RWPE2 (cell line): ENCODE data around the gene POLDIP2.

Experiments used
- ATAC-seq: fragments of 200-7000 bp; cut with Tn5 transposase; 3 replicates; pipeline ENCODE4 v1.9.1; 2021; ENCODE audit warnings: low read depth
- DNase-seq: peaks from one replicate; pipeline ENCODE4 v3.0.0-alpha.2; 2020; ENCODE audit warnings: low spot score
- H3K27ac ChIP-seq: fragments of 450-650 bp; 2 replicates; pipeline ENCODE4 v1.5.1; 2017; ENCODE audit warnings: mild to moderate bottlenecking; ENCODE audit not compliant: poor library complexity, severe bottlenecking
- H3K27me3 ChIP-seq: fragments of 250-450 bp; sonication (Bioruptor Pico); 2 replicates; pipeline ENCODE4 v1.5.1; 2021; ENCODE audit warnings: mild to moderate bottlenecking, moderate library complexity; ENCODE audit not compliant: insufficient read depth, poor library complexity, severe bottlenecking
- H3K36me3 ChIP-seq: fragments of 250-450 bp; sonication (Bioruptor Pico); 2 replicates; pipeline ENCODE4 v1.5.1; 2020; ENCODE audit warnings: low read depth, mild to moderate bottlenecking, moderate library complexity
- H3K4me1 ChIP-seq: fragments of 250-450 bp; sonication (Bioruptor Pico); 2 replicates; pipeline ENCODE4 v1.5.1; 2021; ENCODE audit warnings: mild to moderate bottlenecking, moderate library complexity; ENCODE audit not compliant: insufficient read depth, poor library complexity, severe bottlenecking
- H3K4me3 ChIP-seq: fragments of 250-450 bp; sonication (Bioruptor Pico); 2 replicates; pipeline ENCODE4 v1.5.1; 2021; ENCODE audit warnings: mild to moderate bottlenecking, moderate library complexity; ENCODE audit not compliant: severe bottlenecking
- H3K9me3 ChIP-seq: fragments of 250-450 bp; sonication (Bioruptor Pico); 2 replicates; pipeline ENCODE4 v1.5.1; 2021; ENCODE audit warnings: mild to moderate bottlenecking, moderate library complexity; ENCODE audit not compliant: severe bottlenecking
- TF ChIP-seq, protein P1 (sequence below): fragments of 450-650 bp; IDR thresholded peaks from one replicate; pipeline ENCODE4 v1.5.1; 2017; ENCODE audit warnings: mild to moderate bottlenecking, moderate library complexity; ENCODE audit not compliant: poor library complexity, severe bottlenecking

POLDIP2 gene

DNA sequence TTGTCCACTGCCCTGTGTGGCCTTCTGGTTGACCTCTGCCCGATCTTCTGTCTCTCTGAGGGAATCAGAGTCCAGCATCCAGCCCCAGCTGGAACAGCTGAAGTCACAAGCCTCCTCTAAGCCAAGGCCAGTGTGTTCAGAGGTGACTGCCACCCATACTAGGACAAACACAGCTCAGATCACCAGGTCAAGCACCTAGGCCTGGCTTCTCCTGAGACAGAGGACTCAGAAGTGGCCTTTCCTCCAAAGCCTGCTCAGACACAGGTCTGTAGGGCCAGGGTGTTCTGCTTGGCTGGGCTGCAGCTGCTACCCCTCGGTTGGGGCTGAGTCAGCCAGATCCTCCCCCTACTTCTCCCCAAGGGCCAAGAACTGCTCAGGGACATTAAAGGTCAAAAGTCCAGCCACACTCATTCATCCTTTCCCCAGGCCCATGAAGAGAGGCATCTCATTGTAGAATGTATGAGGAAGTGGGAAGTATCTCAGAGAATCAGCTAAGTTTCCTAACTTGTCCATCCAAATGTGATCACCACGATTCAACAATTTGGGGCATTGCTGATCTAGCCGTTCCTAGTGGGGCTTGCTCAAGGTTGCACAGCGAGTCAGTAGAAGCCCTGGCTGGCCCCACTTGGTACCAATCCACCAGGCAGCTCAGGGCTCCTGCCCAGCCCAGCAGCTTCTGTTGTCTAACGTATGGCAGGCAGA lies 41.1 kb upstream of the POLDIP2 start:
- Histone ChIP-seq H3K27me3 (no peaks in the 10 kb centered on the region), H3K4me3 (no peak overlapping the region), H3K27ac (no peak overlapping the region), H3K9me3 (no peaks in the 10 kb centered on the region), H3K36me3 (peaks cover 48% of the 10 kb centered on the region), H3K4me1 (peaks cover 5% of the 10 kb centered on the region)
- DNase-seq, result no peak
- TF ChIP-seq, protein P1, sequence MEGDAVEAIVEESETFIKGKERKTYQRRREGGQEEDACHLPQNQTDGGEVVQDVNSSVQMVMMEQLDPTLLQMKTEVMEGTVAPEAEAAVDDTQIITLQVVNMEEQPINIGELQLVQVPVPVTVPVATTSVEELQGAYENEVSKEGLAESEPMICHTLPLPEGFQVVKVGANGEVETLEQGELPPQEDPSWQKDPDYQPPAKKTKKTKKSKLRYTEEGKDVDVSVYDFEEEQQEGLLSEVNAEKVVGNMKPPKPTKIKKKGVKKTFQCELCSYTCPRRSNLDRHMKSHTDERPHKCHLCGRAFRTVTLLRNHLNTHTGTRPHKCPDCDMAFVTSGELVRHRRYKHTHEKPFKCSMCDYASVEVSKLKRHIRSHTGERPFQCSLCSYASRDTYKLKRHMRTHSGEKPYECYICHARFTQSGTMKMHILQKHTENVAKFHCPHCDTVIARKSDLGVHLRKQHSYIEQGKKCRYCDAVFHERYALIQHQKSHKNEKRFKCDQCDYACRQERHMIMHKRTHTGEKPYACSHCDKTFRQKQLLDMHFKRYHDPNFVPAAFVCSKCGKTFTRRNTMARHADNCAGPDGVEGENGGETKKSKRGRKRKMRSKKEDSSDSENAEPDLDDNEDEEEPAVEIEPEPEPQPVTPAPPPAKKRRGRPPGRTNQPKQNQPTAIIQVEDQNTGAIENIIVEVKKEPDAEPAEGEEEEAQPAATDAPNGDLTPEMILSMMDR, result no peak
- no peak; the same call in 2 of the 3 replicates for ATAC-seq

DNA sequence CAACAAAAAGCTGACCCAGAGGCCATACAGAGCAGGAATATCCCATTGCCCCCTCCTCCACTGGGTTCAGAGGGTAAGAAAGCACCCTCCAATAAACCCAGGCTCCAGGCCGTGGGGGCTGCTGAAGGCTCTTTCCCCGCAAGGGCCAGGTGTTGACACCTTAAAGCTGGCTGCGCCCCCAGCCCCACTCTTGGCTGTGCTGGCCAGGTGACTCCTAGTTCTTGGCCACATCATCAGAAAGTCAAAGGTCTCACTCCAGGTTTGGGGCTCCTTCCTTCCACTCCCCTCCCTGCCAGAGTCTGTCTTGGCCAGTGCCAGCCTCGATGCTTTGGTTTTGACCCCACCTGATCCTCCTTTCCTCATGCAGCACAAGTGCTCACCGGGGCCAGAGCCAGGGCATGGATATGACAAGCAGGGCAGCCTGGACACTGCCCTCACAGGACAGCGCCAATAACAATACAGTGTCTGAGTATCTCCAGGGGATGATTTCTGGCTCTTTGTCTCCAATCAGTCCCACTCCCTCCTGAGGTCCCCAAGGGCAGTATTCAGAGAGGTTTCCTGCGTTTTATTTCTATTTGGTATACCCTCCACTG lies 40.5 kb upstream of the POLDIP2 start:
- Histone ChIP-seq H3K4me3 (no peak overlapping the region), H3K4me1 (peaks cover 5% of the 10 kb centered on the region), H3K9me3 (no peaks in the 10 kb centered on the region), H3K36me3 (peaks cover 41% of the 10 kb centered on the region), H3K27ac (no peak overlapping the region), H3K27me3 (no peaks in the 10 kb centered on the region)
- ATAC-seq (no peak; the same call in 2 of the 3 replicates), DNase-seq (no peak)
- TF ChIP-seq, protein P1, result no peak

DNA sequence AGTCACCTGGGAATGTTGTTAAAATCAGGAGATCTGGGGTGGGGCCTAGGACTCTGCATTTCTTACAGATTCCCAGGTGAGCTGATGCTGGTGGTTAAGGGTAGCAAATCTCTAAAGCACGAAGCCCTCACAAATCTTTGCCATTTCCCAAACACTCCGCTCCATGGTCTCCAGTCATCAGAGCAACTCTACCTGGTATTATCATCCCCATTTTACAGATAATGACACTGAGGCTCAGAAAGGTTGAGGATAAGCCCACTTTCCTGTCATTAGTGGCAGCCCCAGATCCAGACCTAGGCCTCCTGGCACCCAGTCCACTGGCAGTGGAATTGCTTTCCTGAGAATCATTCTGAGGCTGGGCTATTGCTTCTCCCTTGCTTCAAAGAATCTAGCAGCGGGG lies 39.9 kb upstream of the POLDIP2 start:
- TF ChIP-seq, protein P1, result no peak
- H3K4me3 ChIP-seq, result no peak overlapping the region
- peaks cover 5% of the 10 kb centered on the region for H3K4me1 ChIP-seq
- H3K27ac ChIP-seq, result no peak overlapping the region
- peaks cover 36% of the 10 kb centered on the region for H3K36me3 ChIP-seq
- H3K27me3 ChIP-seq, result no peaks in the 10 kb centered on the region
- H3K9me3 ChIP-seq, result no peaks in the 10 kb centered on the region
- DNase-seq, result no peak
- no peak for ATAC-seq

DNA sequence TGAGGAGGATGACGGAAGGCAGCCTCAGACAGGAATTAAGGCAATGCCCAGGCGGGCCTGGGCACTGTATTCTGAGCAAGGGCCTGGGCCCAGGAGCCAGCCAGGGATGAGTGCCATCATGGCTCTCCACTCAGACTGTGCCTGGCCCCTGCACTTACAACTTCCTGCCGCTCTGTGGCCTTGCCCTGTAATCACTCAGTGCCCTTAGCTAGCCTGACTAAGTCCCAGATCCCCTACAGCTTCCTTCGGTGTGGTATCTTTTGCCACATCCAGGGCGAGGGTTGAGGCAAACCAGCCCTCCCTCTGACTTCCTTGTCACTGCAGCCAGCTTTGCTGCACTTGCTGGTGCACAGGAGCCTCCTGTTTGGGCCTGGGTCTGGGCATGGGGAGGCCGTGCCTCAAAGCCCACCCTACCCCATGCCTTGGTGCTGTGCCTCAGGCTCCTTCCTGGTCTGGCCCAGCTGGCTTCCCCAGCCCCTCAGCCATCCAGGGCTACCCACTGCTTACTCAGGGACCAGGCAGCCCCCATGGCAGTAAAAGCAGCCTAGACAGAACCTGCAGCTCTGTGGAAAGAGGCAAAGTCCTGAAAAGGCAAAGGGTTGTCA lies 39.4 kb upstream of the POLDIP2 start:
- H3K27me3 ChIP-seq, result no peaks in the 10 kb centered on the region
- H3K27ac ChIP-seq, result no peak overlapping the region
- DNase-seq (no peak), ATAC-seq (peak; percentile 25; the same call in 2 of the 3 replicates)
- H3K36me3 ChIP-seq, result peaks cover 31% of the 10 kb centered on the region
- H3K4me3 ChIP-seq, result no peak overlapping the region
- H3K9me3 ChIP-seq, result no peaks in the 10 kb centered on the region
- peaks cover 5% of the 10 kb centered on the region for H3K4me1 ChIP-seq
- TF ChIP-seq, protein P1, result no peak
